ENCODE data around the gene DCC. TPM values are rescaled to one million over a fixed set of nuclear protein-coding genes. Genes with fewer than 3 reads are reported as not detected.

DCC gene
- total RNA-seq, 1 experiment from 2014 or later: 0.72 TPM

DNA sequence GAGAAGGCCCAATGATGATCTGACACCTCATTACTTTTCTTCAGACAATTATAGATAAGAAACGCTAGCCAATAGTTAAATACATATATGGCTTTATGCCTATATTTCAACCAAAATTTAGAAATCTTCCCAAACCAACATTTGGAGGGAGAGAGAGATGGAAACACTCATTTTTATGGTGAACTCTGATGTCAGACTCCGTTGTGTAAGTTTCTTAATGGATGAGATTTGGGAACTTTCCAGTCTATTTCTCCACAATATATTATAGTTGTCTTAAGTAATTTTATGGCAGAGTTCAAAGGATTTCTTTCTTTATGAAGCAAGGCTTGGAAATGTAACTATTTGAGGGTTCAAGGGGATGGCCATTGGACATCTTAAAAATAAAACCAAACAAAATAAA, 407.0 kb downstream of the DCC start:
- no peak for ATAC-seq
- POLR2A ChIA-PET: no interaction called here
- H3K36me3 Mint-ChIP-seq: no peaks in the 10 kb centered on the region
- H3K27ac Mint-ChIP-seq: no peak overlapping the region
- peaks cover 3% of the 10 kb centered on the region; the same call in 1 of the 2 replicates for H3K4me1 Mint-ChIP-seq
- H3K9me3 Mint-ChIP-seq: no peaks in the 10 kb centered on the region
- no peak for TF ChIP-seq ZBTB21 (CRISPR knock-in tag; IDR thresholded peaks at IDR 0.05; ENCODE audit: borderline replicate concordance)
- TF ChIP-seq, protein P1, sequence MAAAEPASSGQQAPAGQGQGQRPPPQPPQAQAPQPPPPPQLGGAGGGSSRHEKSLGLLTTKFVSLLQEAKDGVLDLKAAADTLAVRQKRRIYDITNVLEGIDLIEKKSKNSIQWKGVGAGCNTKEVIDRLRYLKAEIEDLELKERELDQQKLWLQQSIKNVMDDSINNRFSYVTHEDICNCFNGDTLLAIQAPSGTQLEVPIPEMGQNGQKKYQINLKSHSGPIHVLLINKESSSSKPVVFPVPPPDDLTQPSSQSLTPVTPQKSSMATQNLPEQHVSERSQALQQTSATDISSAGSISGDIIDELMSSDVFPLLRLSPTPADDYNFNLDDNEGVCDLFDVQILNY (CRISPR knock-in tag; IDR thresholded peaks at IDR 0.05): no peak
- TF ChIP-seq, protein P2, sequence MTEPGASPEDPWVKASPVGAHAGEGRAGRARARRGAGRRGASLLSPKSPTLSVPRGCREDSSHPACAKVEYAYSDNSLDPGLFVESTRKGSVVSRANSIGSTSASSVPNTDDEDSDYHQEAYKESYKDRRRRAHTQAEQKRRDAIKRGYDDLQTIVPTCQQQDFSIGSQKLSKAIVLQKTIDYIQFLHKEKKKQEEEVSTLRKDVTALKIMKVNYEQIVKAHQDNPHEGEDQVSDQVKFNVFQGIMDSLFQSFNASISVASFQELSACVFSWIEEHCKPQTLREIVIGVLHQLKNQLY (CRISPR knock-in tag; IDR thresholded peaks at IDR 0.05): no peak
- TF ChIP-seq JAZF1 (CRISPR knock-in tag; IDR thresholded peaks at IDR 0.05): no peak
- TF ChIP-seq, protein P3, sequence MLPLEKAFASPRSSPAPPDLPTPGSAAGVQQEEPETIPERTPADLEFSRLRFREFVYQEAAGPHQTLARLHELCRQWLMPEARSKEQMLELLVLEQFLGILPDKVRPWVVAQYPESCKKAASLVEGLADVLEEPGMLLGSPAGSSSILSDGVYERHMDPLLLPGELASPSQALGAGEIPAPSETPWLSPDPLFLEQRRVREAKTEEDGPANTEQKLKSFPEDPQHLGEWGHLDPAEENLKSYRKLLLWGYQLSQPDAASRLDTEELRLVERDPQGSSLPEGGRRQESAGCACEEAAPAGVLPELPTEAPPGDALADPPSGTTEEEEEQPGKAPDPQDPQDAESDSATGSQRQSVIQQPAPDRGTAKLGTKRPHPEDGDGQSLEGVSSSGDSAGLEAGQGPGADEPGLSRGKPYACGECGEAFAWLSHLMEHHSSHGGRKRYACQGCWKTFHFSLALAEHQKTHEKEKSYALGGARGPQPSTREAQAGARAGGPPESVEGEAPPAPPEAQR (CRISPR knock-in tag; IDR thresholded peaks at IDR 0.05): no peak
- TF ChIP-seq, protein P4, sequence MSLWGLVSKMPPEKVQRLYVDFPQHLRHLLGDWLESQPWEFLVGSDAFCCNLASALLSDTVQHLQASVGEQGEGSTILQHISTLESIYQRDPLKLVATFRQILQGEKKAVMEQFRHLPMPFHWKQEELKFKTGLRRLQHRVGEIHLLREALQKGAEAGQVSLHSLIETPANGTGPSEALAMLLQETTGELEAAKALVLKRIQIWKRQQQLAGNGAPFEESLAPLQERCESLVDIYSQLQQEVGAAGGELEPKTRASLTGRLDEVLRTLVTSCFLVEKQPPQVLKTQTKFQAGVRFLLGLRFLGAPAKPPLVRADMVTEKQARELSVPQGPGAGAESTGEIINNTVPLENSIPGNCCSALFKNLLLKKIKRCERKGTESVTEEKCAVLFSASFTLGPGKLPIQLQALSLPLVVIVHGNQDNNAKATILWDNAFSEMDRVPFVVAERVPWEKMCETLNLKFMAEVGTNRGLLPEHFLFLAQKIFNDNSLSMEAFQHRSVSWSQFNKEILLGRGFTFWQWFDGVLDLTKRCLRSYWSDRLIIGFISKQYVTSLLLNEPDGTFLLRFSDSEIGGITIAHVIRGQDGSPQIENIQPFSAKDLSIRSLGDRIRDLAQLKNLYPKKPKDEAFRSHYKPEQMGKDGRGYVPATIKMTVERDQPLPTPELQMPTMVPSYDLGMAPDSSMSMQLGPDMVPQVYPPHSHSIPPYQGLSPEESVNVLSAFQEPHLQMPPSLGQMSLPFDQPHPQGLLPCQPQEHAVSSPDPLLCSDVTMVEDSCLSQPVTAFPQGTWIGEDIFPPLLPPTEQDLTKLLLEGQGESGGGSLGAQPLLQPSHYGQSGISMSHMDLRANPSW (CRISPR knock-in tag; conservative IDR thresholded peaks at IDR 0.05; ENCODE audit: low read depth): no peak
- TF ChIP-seq, protein P5, sequence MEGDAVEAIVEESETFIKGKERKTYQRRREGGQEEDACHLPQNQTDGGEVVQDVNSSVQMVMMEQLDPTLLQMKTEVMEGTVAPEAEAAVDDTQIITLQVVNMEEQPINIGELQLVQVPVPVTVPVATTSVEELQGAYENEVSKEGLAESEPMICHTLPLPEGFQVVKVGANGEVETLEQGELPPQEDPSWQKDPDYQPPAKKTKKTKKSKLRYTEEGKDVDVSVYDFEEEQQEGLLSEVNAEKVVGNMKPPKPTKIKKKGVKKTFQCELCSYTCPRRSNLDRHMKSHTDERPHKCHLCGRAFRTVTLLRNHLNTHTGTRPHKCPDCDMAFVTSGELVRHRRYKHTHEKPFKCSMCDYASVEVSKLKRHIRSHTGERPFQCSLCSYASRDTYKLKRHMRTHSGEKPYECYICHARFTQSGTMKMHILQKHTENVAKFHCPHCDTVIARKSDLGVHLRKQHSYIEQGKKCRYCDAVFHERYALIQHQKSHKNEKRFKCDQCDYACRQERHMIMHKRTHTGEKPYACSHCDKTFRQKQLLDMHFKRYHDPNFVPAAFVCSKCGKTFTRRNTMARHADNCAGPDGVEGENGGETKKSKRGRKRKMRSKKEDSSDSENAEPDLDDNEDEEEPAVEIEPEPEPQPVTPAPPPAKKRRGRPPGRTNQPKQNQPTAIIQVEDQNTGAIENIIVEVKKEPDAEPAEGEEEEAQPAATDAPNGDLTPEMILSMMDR (IDR thresholded peaks at IDR 0.05): no peak
- TF ChIP-seq NR3C1 (CRISPR knock-in tag; conservative IDR thresholded peaks at IDR 0.05; ENCODE audit: low read depth): no peak
- TF ChIP-seq ZNF416 (CRISPR knock-in tag; IDR thresholded peaks at IDR 0.05): no peak
- no peak for TF ChIP-seq ZNF263 (CRISPR knock-in tag; IDR thresholded peaks at IDR 0.05; ENCODE audit: low read depth)
- TF ChIP-seq, protein P6, sequence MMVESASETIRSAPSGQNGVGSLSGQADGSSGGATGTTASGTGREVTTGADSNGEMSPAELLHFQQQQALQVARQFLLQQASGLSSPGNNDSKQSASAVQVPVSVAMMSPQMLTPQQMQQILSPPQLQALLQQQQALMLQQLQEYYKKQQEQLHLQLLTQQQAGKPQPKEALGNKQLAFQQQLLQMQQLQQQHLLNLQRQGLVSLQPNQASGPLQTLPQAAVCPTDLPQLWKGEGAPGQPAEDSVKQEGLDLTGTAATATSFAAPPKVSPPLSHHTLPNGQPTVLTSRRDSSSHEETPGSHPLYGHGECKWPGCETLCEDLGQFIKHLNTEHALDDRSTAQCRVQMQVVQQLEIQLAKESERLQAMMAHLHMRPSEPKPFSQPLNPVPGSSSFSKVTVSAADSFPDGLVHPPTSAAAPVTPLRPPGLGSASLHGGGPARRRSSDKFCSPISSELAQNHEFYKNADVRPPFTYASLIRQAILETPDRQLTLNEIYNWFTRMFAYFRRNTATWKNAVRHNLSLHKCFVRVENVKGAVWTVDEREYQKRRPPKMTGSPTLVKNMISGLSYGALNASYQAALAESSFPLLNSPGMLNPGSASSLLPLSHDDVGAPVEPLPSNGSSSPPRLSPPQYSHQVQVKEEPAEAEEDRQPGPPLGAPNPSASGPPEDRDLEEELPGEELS (CRISPR knock-in tag; IDR thresholded peaks at IDR 0.05): no peak
- TF ChIP-seq SOX15 (CRISPR knock-in tag; IDR thresholded peaks at IDR 0.05): no peak
- TF ChIP-seq GTF2I (CRISPR knock-in tag; conservative IDR thresholded peaks at IDR 0.05): no peak
- no peak for TF ChIP-seq ZNF232 (CRISPR knock-in tag; IDR thresholded peaks at IDR 0.05)
- TF ChIP-seq, protein P7, sequence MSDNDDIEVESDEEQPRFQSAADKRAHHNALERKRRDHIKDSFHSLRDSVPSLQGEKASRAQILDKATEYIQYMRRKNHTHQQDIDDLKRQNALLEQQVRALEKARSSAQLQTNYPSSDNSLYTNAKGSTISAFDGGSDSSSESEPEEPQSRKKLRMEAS (CRISPR knock-in tag; IDR thresholded peaks at IDR 0.05): no peak
- TF ChIP-seq, protein P8, sequence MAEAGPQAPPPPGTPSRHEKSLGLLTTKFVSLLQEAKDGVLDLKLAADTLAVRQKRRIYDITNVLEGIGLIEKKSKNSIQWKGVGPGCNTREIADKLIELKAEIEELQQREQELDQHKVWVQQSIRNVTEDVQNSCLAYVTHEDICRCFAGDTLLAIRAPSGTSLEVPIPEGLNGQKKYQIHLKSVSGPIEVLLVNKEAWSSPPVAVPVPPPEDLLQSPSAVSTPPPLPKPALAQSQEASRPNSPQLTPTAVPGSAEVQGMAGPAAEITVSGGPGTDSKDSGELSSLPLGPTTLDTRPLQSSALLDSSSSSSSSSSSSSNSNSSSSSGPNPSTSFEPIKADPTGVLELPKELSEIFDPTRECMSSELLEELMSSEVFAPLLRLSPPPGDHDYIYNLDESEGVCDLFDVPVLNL (CRISPR knock-in tag; IDR thresholded peaks at IDR 0.05; ENCODE audit: borderline replicate concordance, low read depth): no peak
- TF ChIP-seq, protein P9, sequence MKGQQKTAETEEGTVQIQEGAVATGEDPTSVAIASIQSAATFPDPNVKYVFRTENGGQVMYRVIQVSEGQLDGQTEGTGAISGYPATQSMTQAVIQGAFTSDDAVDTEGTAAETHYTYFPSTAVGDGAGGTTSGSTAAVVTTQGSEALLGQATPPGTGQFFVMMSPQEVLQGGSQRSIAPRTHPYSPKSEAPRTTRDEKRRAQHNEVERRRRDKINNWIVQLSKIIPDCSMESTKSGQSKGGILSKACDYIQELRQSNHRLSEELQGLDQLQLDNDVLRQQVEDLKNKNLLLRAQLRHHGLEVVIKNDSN (CRISPR knock-in tag; IDR thresholded peaks at IDR 0.05): no peak
- CTCF ChIA-PET: no interaction called here
- no peak overlapping the region for H3K4me3 Mint-ChIP-seq
- no peaks in the 10 kb centered on the region for H3K27me3 Mint-ChIP-seq (ENCODE audit: low read depth)
- no peak for DNase-seq (ENCODE audit: low spot score)
